SKM-1 treated with dmso at 0.1 percent for 144 hours (cell line): ENCODE data around the gene CORO2B.
A peak's percentile ranks its signal among the peaks of the same experiment; 100 is the strongest.

Experiments used
- DNase-seq: peaks from one replicate; lab custom pipeline; 2025; ENCODE audit not compliant: unreplicated experiment; lab: John Stamatoyannopoulos, UW

The CORO2B gene

DNA sequence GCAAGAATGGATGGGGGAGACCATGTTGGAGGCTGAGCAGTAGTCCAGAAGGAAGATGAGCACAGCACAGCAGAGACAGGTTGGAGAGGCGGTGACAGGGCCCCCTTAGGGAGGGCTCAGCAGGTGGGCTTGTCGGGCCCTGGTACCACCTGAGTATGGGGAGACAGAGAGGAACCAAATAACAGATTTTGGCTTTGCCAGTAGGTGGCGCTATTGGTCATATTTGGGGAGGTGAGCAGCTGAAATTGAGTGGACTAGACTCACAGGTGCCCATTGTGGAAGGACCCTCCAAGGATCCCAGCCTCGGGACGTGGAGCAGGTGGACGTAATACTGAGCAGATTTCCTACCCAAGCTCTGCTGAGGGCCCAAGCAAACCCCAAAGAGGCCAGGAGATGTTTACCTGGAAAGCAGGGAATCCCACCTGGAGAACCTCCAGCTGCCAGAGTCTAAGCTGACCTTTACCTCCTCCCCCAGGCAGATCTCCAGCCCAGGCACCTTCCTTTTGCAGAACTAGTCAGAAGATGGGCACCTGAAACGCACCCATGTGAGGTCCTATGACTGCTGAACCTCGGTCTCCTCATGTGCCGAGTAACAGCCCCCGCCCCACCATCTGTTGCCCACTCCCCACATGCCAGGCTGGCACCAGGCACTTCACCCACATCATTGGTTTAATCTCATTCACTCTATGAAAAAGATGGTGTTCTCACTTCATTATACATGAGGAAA, 24.6 kb upstream of the CORO2B start:
- peak; percentile 52 for DNase-seq

- no peak for DNase-seq
Measured at GRCh38 chr15:68554721-68555678, 23.8 kb upstream of the CORO2B start.

GRCh38 chr15:68555679-68556037, 23.1 kb upstream of the CORO2B start:
- no peak for DNase-seq

GRCh38 chr15:68556139-68556990, 22.4 kb upstream of the CORO2B start:
- DNase-seq: no peak

DNA sequence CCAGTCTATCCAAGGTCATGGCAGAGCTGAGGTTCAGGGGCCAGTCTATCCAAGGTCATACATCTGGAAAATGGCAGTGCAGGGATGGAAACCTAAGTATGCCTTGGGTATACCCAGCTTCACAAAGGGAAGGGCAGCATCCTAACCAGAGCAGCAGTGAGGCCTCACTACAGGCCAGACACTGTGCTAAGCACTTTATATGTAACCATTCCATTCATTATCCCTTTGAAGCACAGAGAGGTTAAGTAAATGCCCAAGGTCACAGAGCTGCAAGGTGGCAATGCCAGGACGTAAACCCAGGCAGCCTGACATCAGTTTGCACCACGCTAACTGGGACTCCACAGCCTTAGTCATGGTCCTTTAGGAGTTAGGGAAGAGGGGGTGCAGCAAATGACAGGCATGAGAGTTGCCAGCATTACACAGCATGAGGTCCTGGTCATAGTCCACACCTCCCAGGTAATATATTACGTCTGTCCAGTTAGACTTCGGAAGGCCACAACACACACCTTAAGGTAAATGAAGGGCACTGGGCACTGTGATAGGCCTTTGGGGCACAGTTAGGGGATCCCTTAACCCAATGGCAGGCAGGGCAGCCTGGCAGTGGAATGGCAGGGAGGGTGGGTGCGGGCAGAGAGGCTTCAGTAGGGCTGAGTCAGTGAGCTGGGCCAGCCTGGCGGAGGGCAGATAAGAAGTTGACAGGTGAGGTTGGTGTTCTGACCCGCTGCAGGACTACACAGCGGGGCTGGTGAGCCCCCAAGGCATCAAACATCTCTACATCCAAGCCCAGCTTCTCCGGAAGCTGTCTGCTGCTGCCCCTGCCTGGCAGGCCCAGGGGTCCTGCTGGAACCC, 21.1 kb upstream of the CORO2B start:
- DNase-seq: no peak

- peak; percentile 47 for DNase-seq
Measured at GRCh38 chr15:68558318-68559305, 20.2 kb upstream of the CORO2B start.

- peak; percentile 69 for DNase-seq
Measured at GRCh38 chr15:68559345-68560310, 19.2 kb upstream of the CORO2B start.

DNA sequence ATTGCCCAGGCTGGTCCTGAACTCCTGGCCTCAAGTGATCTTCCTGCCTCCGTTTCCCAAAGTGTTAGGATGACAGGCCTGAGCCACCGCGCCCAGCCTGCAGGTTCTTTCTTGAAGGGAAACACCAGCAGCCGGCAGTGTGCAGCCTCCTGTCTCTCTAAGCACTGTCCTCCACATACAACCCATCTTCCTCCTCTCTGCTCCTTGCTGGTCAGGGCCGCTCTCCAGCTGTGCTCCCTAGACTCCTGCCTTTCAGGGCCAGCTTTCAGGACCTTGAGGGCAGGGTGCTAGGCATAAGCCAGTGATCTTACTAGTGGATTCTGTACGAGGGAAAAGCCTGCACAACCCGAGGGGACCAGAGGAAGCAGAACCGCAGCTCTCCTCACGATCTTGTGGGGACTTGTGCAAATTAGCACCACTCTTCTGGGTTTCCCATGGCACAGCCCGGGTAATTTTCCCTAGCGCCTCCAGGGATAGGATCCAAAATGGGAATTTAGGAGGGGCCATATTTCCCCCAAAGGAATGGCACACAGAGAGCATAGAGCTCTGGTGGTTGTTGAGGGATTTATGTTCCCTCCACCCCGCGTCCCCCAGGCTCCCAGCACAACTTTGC, 18.2 kb upstream of the CORO2B start:
- DNase-seq: no peak

DNA sequence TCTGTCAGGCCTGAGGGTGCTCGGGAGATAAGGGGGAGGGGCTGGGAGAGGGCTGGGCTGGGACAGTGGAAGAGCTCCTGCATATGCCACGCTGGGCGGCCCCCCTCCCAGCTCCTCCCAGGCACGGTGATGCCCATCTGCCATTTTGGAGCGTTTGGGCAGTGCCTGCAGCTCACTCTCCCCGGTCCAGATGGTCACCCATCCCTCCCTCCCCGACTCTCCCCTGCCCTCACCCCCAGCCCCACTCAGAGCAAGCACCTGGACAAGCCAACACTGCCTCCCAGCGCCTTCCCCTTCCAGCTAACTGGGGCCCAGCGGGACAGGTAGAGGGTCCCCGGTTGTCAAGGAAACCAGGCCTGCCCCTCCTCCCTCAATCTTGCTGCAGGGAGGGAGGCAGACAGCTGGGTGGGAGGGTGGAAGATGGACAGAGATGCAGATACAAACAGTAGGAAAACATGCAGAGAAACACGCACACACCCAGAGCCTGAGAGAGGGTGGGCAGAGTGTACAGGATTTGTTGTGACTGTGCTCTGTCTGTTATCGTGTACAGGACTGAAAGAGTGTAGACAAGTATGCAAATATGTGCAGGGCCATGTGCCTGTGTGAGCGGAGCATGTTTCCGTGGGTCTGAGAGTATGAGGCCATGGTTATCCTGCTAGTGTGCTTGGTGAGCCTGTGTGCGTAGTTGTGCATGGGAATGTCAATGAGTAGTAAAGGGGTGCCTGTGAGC, 17.5 kb upstream of the CORO2B start:
- no peak for DNase-seq

GRCh38 chr15:68561901-68562300, 16.9 kb upstream of the CORO2B start:
- no peak for DNase-seq

- DNase-seq: no peak
Measured at GRCh38 chr15:68564173-68564572, 14.6 kb upstream of the CORO2B start.

DNA sequence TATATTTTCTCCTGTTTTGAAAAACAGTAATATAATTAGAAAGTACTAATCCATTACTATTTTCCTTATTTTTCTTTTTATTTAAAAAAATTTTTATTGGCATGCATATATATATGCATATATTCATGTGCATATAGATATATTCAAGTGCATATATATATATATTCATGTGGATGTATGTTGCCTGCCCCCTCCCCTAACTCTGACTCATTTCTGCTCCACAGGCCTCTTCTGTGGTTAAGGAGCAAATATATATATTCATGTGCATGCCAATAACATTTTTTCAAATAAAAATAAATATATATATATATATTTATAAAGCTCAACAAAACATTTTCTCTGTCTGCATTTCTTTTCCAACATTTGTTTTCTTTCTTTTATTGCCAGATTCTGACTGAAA, 13.6 kb upstream of the CORO2B start:
- no peak for DNase-seq

DNA sequence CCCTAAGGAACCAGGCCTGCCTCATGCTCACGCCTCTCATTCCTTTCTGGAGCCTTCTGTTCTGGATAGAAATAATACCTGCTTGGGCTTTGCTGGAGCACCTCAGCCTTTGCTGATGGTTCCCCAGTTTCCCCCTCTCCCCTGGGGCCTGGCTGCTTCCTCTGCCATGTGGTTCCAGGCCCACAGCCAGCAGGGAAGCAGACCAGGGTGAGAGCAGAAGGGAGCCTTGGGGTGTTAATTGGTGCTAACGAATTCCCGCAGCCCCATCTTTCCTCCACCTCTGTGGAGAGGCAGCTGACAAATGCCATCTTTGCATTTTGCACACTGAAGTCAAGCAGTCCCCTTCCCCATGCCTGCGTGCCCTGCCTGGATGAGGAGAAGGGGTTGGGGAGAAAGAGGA, 13.1 kb upstream of the CORO2B start:
- no peak for DNase-seq

- no peak for DNase-seq
Measured at GRCh38 chr15:68566377-68566954, 12.3 kb upstream of the CORO2B start.

GRCh38 chr15:68567345-68567744, 11.4 kb upstream of the CORO2B start:
- no peak for DNase-seq

GRCh38 chr15:68570974-68571373, 7.8 kb upstream of the CORO2B start:
- no peak for DNase-seq

GRCh38 chr15:68571582-68571981, 7.2 kb upstream of the CORO2B start:
- DNase-seq: no peak
